Progenitor cell of endocrine pancreas (in vitro differentiated cells): Measurements from ENCODE around the gene PPP4R1. TPM values are rescaled to one million over a fixed set of nuclear protein-coding genes. Genes with fewer than 3 reads are reported as not detected.

ENCODE experiments used
- DNase-seq: peaks from one replicate; pipeline ENCODE4 v3.0.0; 2021; ENCODE audit warnings: low spot score; ENCODE audit not compliant: unreplicated experiment
- H3K27ac Mint-ChIP-seq: 2 replicates; pipeline ENCODE4 v1.8.0; 2021; ENCODE audit warnings: mild to moderate bottlenecking, moderate library complexity, mixed read lengths
- H3K27me3 Mint-ChIP-seq: 2 replicates; pipeline ENCODE4 v1.8.0; 2021; ENCODE audit warnings: mixed read lengths
- H3K36me3 Mint-ChIP-seq: 2 replicates; pipeline ENCODE4 v1.8.0; 2022; ENCODE audit warnings: mixed read lengths; ENCODE audit not compliant: insufficient read depth
- H3K4me1 Mint-ChIP-seq: 2 replicates; pipeline ENCODE4 v1.8.0; 2021; ENCODE audit warnings: low read depth, mixed read lengths
- H3K4me3 Mint-ChIP-seq: 2 replicates; pipeline ENCODE4 v1.8.0; 2021; ENCODE audit warnings: low read depth, mild to moderate bottlenecking, moderate library complexity, mixed read lengths
- H3K9me3 Mint-ChIP-seq: 2 replicates; pipeline ENCODE4 v1.8.0; 2021; ENCODE audit warnings: low read depth, mixed read lengths
- CTCF ChIP-seq: fragments of 200-600 bp; sonication (generic); IDR thresholded peaks from one replicate; pipeline ENCODE4 v1.5.0; 2021; ENCODE audit warnings: antibody characterized with exemption, mild to moderate bottlenecking; ENCODE audit not compliant: unreplicated experiment
- total RNA-seq: library from RNA; stranded (reverse); gene quantifications from 2 replicates; pipeline ENCODE4 v1.2.1, GENCODE V29; 2021

Gene PPP4R1
- total RNA-seq, 1 donor from 2014 or later = 169 TPM

GRCh38 chr18:9561759-9562158, 52.6 kb downstream of the PPP4R1 start:
- Mint-ChIP-seq H3K4me1 (peaks cover 15% of the 10 kb centered on the region), H3K4me3 (no peak overlapping the region), H3K36me3 (peaks cover 27% of the 10 kb centered on the region), H3K27ac (no peak overlapping the region), H3K27me3 (no peaks in the 10 kb centered on the region), H3K9me3 (no peaks in the 10 kb centered on the region)
- no peak for DNase-seq
- no peak for TF ChIP-seq CTCF

GRCh38 chr18:9559253-9559652, 55.1 kb downstream of the PPP4R1 start:
- Mint-ChIP-seq H3K4me1 (peaks cover 13% of the 10 kb centered on the region), H3K9me3 (no peaks in the 10 kb centered on the region), H3K4me3 (no peak overlapping the region), H3K27me3 (no peaks in the 10 kb centered on the region), H3K36me3 (peaks cover 38% of the 10 kb centered on the region), H3K27ac (no peak overlapping the region)
- TF ChIP-seq CTCF = no peak
- DNase-seq = no peak

GRCh38 chr18:9558387-9559064, 55.8 kb downstream of the PPP4R1 start:
- TF ChIP-seq CTCF = no peak
- no peak overlapping the region for H3K4me3 Mint-ChIP-seq
- no peaks in the 10 kb centered on the region for H3K27me3 Mint-ChIP-seq
- H3K27ac Mint-ChIP-seq = peak overlapping the region; percentile 84
- peaks cover 2% of the 10 kb centered on the region for H3K9me3 Mint-ChIP-seq
- no peak for DNase-seq
- peaks cover 43% of the 10 kb centered on the region for H3K36me3 Mint-ChIP-seq
- peaks cover 13% of the 10 kb centered on the region for H3K4me1 Mint-ChIP-seq

- H3K27ac Mint-ChIP-seq = no peak overlapping the region
- peaks cover 13% of the 10 kb centered on the region for H3K4me1 Mint-ChIP-seq
- DNase-seq = no peak
- H3K27me3 Mint-ChIP-seq = no peaks in the 10 kb centered on the region
- no peak overlapping the region for H3K4me3 Mint-ChIP-seq
- peaks cover 48% of the 10 kb centered on the region for H3K36me3 Mint-ChIP-seq
- TF ChIP-seq CTCF = no peak
- H3K9me3 Mint-ChIP-seq = peaks cover 7% of the 10 kb centered on the region
Observed at GRCh38 chr18:9557250-9557943, 57.0 kb downstream of the PPP4R1 start.

GRCh38 chr18:9552616-9553015, 61.7 kb downstream of the PPP4R1 start:
- Mint-ChIP-seq H3K4me3 (no peak overlapping the region), H3K9me3 (peaks cover 7% of the 10 kb centered on the region), H3K36me3 (peaks cover 63% of the 10 kb centered on the region), H3K4me1 (no peaks in the 10 kb centered on the region), H3K27me3 (no peaks in the 10 kb centered on the region), H3K27ac (no peak overlapping the region)
- TF ChIP-seq CTCF = no peak
- DNase-seq = no peak
